Measurements from ENCODE around the gene IGF2BP2.

The IGF2BP2 gene

DNA sequence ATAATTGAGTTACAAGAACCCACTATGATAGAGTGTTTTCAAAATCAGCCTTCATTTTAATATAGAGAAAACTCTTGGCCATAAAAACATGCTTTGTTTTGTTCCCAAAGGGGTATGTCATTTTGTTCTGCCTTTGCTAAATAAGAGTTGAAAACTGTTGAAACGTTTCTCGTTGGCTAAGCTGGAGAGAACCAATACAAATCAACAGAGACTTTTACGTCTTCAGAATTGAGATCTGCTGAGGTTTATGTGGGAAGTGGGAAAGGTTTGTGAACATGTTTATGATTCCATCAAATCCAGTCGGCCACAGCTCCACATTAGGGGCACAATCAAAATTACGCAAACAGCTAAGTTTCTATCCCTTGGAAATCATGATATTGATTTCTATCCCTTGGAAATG is 102.0 kb downstream of the IGF2BP2 start:
- DNase-seq = no peak
- intact Hi-C loops (cut with DNase I) = no loop called here

DNA sequence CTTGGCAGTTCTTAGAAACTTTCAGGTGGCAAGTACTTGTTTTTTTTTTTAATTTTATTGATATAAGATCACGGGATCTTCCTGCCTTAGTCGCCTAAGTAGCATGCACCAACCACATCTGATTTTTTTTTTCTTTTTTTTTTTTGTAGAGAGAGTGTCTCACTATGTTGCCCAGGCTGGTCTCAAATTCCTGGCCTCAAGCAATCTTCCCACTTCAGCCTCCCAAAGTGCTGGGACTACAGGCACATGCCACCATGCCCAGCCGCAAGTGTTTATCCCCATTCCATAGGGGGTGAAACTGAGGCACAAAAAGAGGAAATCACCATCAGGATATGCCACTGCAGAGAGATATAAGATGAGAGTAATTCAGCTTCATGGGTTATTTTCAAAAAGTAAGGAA is 102.9 kb downstream of the IGF2BP2 start:
- intact Hi-C loops (cut with DNase I) = no loop called here
- no peak for DNase-seq

GRCh38 chr3:185720326-185720725 is 104.5 kb downstream of the IGF2BP2 start:
- DNase-seq = no peak
- intact Hi-C loops (cut with DNase I) = no loop called here

DNA sequence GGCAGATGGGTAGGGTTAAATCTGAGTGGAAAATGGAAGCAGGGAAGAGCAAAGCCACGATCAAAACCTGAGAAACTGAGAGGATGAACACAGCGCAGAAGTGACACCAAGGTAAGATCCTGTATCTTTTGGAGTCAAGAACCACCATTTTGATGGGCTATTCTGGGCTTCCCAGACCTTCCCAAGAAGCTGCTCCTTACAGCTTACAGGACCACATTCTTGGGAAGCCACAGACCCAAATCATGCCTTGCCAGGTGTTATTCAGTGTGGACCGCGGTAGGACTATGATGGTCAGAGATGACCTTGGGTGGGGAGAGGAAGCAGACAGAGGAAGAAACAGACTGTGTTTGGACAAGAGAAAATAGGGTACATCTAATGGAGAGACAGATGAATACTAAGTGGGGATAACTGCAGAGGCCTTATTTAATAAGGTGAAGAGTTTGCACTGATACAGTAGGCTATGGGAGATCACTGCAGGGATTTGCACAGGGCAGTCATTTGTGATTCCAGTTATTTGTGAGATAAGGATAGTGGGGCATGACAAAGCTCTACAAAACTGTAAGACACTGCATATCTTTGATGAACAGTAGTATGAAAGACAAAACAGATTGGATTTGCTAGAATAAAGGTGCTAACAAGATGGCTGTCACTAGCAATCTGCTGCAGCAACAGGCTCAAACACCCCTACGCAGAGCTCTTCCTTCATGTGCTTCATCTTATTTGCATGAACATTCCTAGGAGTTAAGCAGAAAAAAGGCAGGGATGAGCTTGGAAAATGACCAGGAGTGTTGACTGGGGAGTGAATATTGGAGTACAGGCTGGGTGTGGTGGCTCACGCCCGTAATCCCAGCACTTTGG is 105.9 kb downstream of the IGF2BP2 start:
- no peak for DNase-seq

GRCh38 chr3:185717627-185718402 is 107.0 kb downstream of the IGF2BP2 start:
- DNase-seq = no peak
- intact Hi-C loops (cut with DNase I) = no loop called here

More for the DNA sequence above, 105.9 kb downstream of the IGF2BP2 start:
- intact Hi-C loops (cut with DNase I) = no loop called here

GRCh38 chr3:185717121-185717520 is 107.7 kb downstream of the IGF2BP2 start:
- intact Hi-C loops (cut with DNase I) = no loop called here
- no peak for DNase-seq

GRCh38 chr3:185716436-185717108 is 108.3 kb downstream of the IGF2BP2 start:
- no peak for DNase-seq
- intact Hi-C loops (cut with DNase I) = no loop called here

- no peak for DNase-seq
- intact Hi-C loops (cut with DNase I) = no loop called here
Observed at GRCh38 chr3:185715091-185715490, 109.8 kb downstream of the IGF2BP2 start.

- intact Hi-C loops (cut with DNase I) = no loop called here
- no peak for DNase-seq
Observed at GRCh38 chr3:185714085-185714484, 110.8 kb downstream of the IGF2BP2 start.

- intact Hi-C loops (cut with DNase I) = no loop called here
- DNase-seq = no peak
Observed at GRCh38 chr3:185713015-185713414, 111.8 kb downstream of the IGF2BP2 start.

GRCh38 chr3:185712337-185712736 is 112.5 kb downstream of the IGF2BP2 start:
- DNase-seq = no peak
- intact Hi-C loops (cut with DNase I) = no loop called here

- intact Hi-C loops (cut with DNase I) = no loop called here
- no peak for DNase-seq
Observed at GRCh38 chr3:185711255-185711870, 113.5 kb downstream of the IGF2BP2 start.

DNA sequence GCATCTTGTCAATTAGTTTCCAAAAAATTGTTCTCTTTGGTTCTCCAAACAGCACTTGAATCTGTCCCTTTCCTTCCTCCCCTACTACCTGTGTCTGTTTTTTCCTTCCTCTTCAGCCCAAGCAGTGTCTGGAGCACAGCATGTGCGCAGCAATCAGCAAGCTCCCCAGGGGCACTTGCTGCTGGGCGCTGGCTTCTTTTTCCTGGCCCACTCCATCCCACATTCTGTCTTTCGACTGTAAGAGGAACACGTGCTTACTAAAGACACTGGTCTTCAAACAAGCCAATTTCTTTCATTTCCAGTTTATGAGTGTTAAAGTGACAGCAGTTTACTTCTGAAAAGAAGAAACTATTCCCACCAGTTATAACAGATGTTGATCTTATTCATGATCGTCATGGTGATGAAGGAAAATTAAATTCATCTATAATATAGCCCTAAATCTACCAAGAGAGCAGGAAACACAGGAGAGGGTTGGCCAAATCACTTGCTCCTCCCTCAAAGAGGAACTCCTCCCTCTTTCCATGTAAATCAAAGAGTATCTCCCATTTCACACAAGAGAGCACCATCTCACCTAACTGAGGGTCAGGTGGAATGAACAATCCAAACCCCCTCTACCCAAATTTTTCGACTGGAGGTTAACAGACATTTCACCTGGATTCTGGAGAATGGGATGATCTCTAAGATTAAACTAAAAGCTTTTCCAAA is 115.4 kb downstream of the IGF2BP2 start:
- intact Hi-C loops (cut with DNase I) = no loop called here
- DNase-seq = no peak

GRCh38 chr3:185708392-185708791 is 116.5 kb downstream of the IGF2BP2 start:
- DNase-seq = no peak
- intact Hi-C loops (cut with DNase I) = no loop called here

- intact Hi-C loops (cut with DNase I) = no loop called here
- DNase-seq = no peak
Observed at GRCh38 chr3:185705498-185705897, 119.3 kb downstream of the IGF2BP2 start.

GRCh38 chr3:185702262-185703225 is 122.3 kb downstream of the IGF2BP2 start:
- no peak for DNase-seq
- intact Hi-C loops (cut with DNase I) = no loop called here

GRCh38 chr3:185701611-185702261 is 123.1 kb downstream of the IGF2BP2 start:
- intact Hi-C loops (cut with DNase I) = no loop called here

More at GRCh38 chr3:185701611-185702261, 123.1 kb downstream of the IGF2BP2 start:
- no peak for DNase-seq

Measured in head of caudate nucleus (tissue), 42 donors.